Parathyroid adenoma (tissue), 2 donors: Measurements from ENCODE around the gene CCDC137.
"Not testable (repeated sequence)": the region's sequence is repeated elsewhere in the genome, so short reads cannot be mapped to it uniquely, and the experiment has no call there.

Experiments used
- H2AFZ ChIP-seq: fragments of 300-600 bp; sonication (generic); one replicate; pipeline ENCODE4 v1.7.0; 2017; ENCODE audit warnings: antibody characterized with exemption, mild to moderate bottlenecking
- H3K27ac ChIP-seq: fragments of 300-600 bp; sonication (generic); one replicate; pipeline ENCODE4 v1.7.0; 2017
- H3K27me3 ChIP-seq: fragments of 300-600 bp; sonication (generic); one replicate; pipeline ENCODE4 v1.7.0; 2017; ENCODE audit warnings: low read length; ENCODE audit not compliant: control insufficient read depth, insufficient read depth
- H3K36me3 ChIP-seq: fragments of 300-600 bp; sonication (generic); one replicate; pipeline ENCODE4 v1.7.0; 2017; ENCODE audit warnings: low read length; ENCODE audit not compliant: control insufficient read depth, insufficient read depth
- H3K4me1 ChIP-seq: fragments of 300-600 bp; sonication (generic); one replicate; pipeline ENCODE4 v1.7.0; 2017; ENCODE audit warnings: control low read depth
- H3K4me2 ChIP-seq: fragments of 300-600 bp; sonication (generic); one replicate; pipeline ENCODE4 v1.7.0; 2017; ENCODE audit warnings: low read length
- H3K4me3 ChIP-seq: fragments of 300-600 bp; sonication (generic); one replicate; pipeline ENCODE4 v1.7.0; 2017; ENCODE audit warnings: low read depth, low read length
- H3K79me2 ChIP-seq: fragments of 300-600 bp; sonication (generic); one replicate; pipeline ENCODE4 v1.7.0; 2017; ENCODE audit warnings: control low read depth
- H3K9ac ChIP-seq: fragments of 300-600 bp; sonication (generic); one replicate; pipeline ENCODE4 v1.7.0; 2017; ENCODE audit warnings: mild to moderate bottlenecking
- H3K9me3 ChIP-seq: fragments of 300-600 bp; sonication (generic); one replicate; pipeline ENCODE4 v1.7.0; 2017; ENCODE audit warnings: low read length; ENCODE audit not compliant: control insufficient read depth
- TF ChIP-seq, protein P1 (sequence below): fragments of 300-600 bp; sonication (generic); IDR thresholded peaks from one replicate; pipeline ENCODE4 v1.7.0; 2017; ENCODE audit warnings: antibody characterized with exemption, mild to moderate bottlenecking
- donor health status: primary hyperparathyroidism.

The CCDC137 gene, protein sequence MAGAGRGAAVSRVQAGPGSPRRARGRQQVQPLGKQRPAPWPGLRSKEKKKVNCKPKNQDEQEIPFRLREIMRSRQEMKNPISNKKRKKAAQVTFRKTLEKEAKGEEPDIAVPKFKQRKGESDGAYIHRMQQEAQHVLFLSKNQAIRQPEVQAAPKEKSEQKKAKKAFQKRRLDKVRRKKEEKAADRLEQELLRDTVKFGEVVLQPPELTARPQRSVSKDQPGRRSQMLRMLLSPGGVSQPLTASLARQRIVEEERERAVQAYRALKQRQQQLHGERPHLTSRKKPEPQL

DNA sequence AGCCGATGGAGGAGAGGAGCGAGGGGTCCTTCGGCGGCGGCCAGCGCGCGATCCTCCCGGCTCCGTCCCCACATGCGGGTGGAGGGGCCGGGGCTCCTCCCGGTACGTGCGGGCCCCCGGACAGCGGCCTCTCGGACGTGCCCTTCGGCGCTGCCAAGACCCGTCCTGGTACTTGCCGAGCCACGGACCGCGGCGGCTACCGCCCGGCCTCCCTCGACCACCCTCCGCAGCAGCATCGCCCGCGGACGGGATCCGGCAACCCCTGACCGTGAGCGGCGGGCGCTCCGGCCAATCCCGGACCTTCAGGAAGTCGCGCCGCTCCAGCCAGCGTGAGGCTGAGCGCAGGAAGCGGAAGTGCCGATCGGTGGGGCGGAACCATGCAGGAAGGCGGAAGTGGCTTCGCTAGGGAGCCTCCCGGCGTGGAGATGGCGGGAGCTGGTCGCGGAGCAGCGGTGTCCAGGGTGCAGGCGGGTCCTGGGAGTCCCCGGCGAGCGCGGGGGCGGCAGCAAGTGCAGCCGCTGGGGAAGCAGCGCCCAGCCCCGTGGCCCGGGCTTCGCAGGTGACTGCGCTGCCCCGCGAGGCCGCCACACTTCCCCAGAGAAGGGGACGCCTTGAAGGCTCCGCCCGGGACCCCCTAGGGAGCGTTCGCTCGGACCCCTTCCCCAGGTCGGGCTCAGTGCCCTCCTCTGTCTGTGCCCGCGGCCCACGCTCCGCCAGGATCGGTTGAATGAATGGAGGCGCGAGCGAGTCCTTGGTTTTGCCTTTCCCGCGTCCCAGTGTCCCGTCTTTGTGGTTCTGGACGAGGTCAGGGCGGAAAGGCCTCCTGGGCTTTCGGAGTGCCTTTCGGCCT, at the start of gene CCDC137, which contains the start of gene OXLD1:
Gene CCDC137, plus strand, starts transcription at position 396 of the 850 bp plus-strand sequence. Its CDS starts 30 bp downstream, at position 426.
Gene OXLD1, minus strand, starts transcription at position 264 of the 850 bp plus-strand sequence. Its CDS starts 28 bp downstream, at position 236.
- H3K36me3 ChIP-seq = no peaks in the 10 kb centered on the region
- no peaks in the 10 kb centered on the region for H3K27me3 ChIP-seq
- H2AFZ ChIP-seq = peak within 1 kb of the TSS; percentile 94
- H3K27ac ChIP-seq = peak within 1 kb of the TSS; percentile 73
- TF ChIP-seq, protein P1, sequence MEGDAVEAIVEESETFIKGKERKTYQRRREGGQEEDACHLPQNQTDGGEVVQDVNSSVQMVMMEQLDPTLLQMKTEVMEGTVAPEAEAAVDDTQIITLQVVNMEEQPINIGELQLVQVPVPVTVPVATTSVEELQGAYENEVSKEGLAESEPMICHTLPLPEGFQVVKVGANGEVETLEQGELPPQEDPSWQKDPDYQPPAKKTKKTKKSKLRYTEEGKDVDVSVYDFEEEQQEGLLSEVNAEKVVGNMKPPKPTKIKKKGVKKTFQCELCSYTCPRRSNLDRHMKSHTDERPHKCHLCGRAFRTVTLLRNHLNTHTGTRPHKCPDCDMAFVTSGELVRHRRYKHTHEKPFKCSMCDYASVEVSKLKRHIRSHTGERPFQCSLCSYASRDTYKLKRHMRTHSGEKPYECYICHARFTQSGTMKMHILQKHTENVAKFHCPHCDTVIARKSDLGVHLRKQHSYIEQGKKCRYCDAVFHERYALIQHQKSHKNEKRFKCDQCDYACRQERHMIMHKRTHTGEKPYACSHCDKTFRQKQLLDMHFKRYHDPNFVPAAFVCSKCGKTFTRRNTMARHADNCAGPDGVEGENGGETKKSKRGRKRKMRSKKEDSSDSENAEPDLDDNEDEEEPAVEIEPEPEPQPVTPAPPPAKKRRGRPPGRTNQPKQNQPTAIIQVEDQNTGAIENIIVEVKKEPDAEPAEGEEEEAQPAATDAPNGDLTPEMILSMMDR = no peak
- no peaks in the 10 kb centered on the region for H3K9me3 ChIP-seq
- peak within 1 kb of the TSS; percentile 85 for H3K4me3 ChIP-seq
- H3K79me2 ChIP-seq = peaks cover 11% of the 10 kb centered on the region
- H3K4me1 ChIP-seq = peaks cover 6% of the 10 kb centered on the region
- H3K4me2 ChIP-seq = peak within 1 kb of the TSS; percentile 97
- H3K9ac ChIP-seq = peak within 1 kb of the TSS; percentile 55

DNA sequence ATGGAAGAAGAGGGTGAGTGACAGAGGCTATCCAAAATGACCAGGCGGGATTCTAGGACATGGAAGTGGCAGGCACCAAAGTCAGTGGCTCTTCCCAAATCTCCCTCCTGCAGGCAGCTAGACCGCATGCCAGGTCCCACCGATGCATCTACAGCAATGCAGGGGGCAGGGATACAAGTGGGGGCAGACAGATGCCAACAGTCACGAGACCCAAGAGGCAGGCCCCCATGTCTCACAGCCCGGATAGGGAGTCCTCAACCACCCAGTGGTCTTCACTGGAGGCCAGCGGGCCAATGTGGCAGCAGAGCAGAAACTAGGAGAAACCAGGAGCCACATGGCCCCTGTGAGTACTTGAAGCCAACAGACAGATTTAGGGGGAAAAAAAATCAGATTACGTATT, 49.7 kb upstream of the CCDC137 start:
- Histone ChIP-seq H2AFZ (no peak overlapping the region), H3K27ac (no peak overlapping the region), H3K4me3 (no peak overlapping the region), H3K9ac (no peak overlapping the region), H3K4me1 (no peaks in the 10 kb centered on the region), H3K9me3 (no peaks in the 10 kb centered on the region), H3K36me3 (no peaks in the 10 kb centered on the region), H3K79me2 (peaks cover 40% of the 10 kb centered on the region), H3K27me3 (no peaks in the 10 kb centered on the region), H3K4me2 (no peak overlapping the region)
- TF ChIP-seq, protein P1 = no peak

DNA sequence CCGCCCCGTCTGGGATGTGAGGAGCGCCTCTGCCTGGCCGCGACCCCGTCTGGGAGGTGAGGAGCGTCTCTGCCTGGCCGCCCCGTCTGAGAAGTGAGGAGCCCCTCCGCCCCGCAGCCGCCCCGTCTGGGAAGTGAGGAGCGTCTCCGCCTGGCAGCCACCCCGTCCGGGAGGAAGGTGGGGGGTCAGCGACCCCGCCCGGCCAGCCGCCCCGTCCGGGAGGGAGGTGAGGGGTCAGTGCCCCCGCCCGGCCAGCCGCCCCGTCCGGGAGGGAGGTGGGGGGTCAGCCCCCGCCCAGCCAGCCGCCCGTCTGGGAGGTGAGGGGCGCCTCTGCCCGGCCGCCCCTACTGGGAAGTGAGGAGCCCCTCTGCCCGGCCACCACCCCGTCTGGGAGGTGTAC, 48.2 kb upstream of the CCDC137 start:
- H3K4me1 ChIP-seq, H3K36me3 ChIP-seq: not testable (repeated sequence)

DNA sequence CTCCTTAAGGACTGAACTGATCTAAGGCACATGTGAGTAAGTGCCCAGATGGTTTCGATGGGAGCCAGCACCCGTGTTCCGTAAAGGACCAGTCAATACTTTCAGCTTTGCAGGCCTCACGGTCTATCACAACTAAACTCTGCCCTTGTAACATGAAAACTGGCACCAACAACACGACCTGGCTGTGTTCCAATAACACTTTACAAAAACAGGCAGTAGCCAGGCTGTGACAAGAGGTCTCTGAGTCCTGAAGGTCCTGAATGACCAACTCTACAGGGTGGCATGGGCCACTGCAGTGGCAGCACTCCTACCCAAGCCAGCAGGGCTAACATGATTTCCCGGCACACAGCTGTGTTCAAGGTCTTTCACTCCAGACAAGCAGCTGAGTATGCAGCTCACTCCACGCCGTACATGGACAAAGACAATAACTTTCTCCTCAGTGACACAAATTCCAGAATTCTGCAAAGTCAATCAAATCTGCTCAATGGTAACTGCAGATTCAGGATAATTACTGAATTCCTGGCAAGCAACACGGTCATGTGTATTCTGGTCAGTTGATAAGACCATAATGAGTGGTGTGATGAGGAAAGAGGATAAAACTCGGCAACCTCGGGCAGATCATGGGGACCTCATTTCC, 44.9 kb upstream of the CCDC137 start:
- no peaks in the 10 kb centered on the region for H3K9me3 ChIP-seq
- H3K27me3 ChIP-seq = no peaks in the 10 kb centered on the region
- H3K79me2 ChIP-seq = peaks cover 29% of the 10 kb centered on the region
- peak overlapping the region; percentile 40 for H3K4me2 ChIP-seq
- no peak overlapping the region for H3K9ac ChIP-seq
- TF ChIP-seq, protein P1 = no peak
- H2AFZ ChIP-seq = no peak overlapping the region
- H3K4me1 ChIP-seq = no peaks in the 10 kb centered on the region
- H3K27ac ChIP-seq = no peak overlapping the region
- no peak overlapping the region for H3K4me3 ChIP-seq
- H3K36me3 ChIP-seq = no peaks in the 10 kb centered on the region

More for the DNA sequence above, 48.2 kb upstream of the CCDC137 start:
- not testable (repeated sequence) for H3K27ac ChIP-seq, H3K27me3 ChIP-seq, H3K4me3 ChIP-seq, H3K4me2 ChIP-seq, H3K9ac ChIP-seq, H2AFZ ChIP-seq, H3K9me3 ChIP-seq
- H3K79me2 ChIP-seq = peaks cover 37% of the 10 kb centered on the region

DNA sequence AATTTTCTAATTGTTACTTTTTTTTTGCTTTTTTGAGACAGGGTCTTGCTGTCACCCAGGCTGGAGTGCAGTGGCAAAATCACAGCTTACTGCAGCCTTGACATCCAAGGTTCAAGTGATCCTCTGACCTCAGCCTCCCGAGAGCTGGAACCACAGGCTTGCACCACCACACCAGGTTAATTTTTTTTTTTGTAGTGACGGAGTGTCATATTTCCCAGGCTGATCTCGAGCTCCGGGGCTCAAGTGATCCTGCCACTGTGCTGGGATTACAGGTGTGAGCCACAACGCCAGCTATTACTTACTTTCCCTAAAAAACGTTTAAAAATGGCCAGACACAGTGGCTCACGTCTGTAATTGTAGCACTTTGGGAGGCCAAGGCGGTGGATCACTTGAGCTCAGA, 36.3 kb upstream of the CCDC137 start:
- Histone ChIP-seq H3K36me3 (no peaks in the 10 kb centered on the region), H3K9me3 (no peaks in the 10 kb centered on the region), H3K4me3 (no peak overlapping the region), H3K27me3 (no peaks in the 10 kb centered on the region), H3K79me2 (peaks cover 21% of the 10 kb centered on the region), H3K4me2 (no peak overlapping the region), H3K4me1 (no peaks in the 10 kb centered on the region), H3K9ac (no peak overlapping the region), H2AFZ (no peak overlapping the region), H3K27ac (no peak overlapping the region)
- TF ChIP-seq, protein P1 = no peak
